ENCODE results near the gene COL6A3. TPM values are rescaled to one million over a fixed set of nuclear protein-coding genes. Genes with fewer than 3 reads are reported as not detected.

COL6A3 gene
- total RNA-seq, 2 donors from 2014 or later = 26.9 to 86.9 TPM

GRCh38 chr2:237341872-237342271, 72.1 kb downstream of the COL6A3 start:
- Histone ChIP-seq H3K27ac (no peak overlapping the region), H3K4me3 (no peak overlapping the region), H3K9me3 (no peaks in the 10 kb centered on the region), H3K4me1 (replicated peaks) (no peaks in the 10 kb centered on the region), H3K27me3 (replicated peaks; ENCODE audit: insufficient read depth) (no peaks in the 10 kb centered on the region), H3K36me3 (no peaks in the 10 kb centered on the region)
- DNase-seq (ENCODE audit: low spot score) = no peak
- TF ChIP-seq, protein P1, sequence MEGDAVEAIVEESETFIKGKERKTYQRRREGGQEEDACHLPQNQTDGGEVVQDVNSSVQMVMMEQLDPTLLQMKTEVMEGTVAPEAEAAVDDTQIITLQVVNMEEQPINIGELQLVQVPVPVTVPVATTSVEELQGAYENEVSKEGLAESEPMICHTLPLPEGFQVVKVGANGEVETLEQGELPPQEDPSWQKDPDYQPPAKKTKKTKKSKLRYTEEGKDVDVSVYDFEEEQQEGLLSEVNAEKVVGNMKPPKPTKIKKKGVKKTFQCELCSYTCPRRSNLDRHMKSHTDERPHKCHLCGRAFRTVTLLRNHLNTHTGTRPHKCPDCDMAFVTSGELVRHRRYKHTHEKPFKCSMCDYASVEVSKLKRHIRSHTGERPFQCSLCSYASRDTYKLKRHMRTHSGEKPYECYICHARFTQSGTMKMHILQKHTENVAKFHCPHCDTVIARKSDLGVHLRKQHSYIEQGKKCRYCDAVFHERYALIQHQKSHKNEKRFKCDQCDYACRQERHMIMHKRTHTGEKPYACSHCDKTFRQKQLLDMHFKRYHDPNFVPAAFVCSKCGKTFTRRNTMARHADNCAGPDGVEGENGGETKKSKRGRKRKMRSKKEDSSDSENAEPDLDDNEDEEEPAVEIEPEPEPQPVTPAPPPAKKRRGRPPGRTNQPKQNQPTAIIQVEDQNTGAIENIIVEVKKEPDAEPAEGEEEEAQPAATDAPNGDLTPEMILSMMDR (IDR thresholded peaks at IDR 0.05) = no peak
- peak; percentile 16 for TF ChIP-seq POLR2AphosphoS5 (IDR thresholded peaks at IDR 0.05)
- intact Hi-C loops (cut with DNase I) = no loop called here
- 48% methylated on average over 4 of the region's 4 CpGs for WGBS

GRCh38 chr2:237337586-237337985, 76.4 kb downstream of the COL6A3 start:
- H3K9me3 ChIP-seq = no peaks in the 10 kb centered on the region
- no peaks in the 10 kb centered on the region for H3K36me3 ChIP-seq
- DNase-seq (ENCODE audit: low spot score) = no peak
- H3K4me3 ChIP-seq = no peak overlapping the region
- intact Hi-C loops (cut with DNase I) = no loop called here
- TF ChIP-seq POLR2A (IDR thresholded peaks at IDR 0.05) = no peak
- no peak for TF ChIP-seq POLR2AphosphoS5 (IDR thresholded peaks at IDR 0.05)
- TF ChIP-seq, protein P1 (IDR thresholded peaks at IDR 0.05) = no peak
- no peaks in the 10 kb centered on the region for H3K27me3 ChIP-seq (replicated peaks; ENCODE audit: insufficient read depth)
- H3K27ac ChIP-seq = no peak overlapping the region
- WGBS = 90% methylated on average over 7 of the region's 7 CpGs
- H3K4me1 ChIP-seq (replicated peaks) = no peaks in the 10 kb centered on the region

GRCh38 chr2:237336131-237336530, 77.8 kb downstream of the COL6A3 start:
- Histone ChIP-seq H3K9me3 (no peaks in the 10 kb centered on the region), H3K4me1 (replicated peaks) (no peaks in the 10 kb centered on the region), H3K36me3 (no peaks in the 10 kb centered on the region), H3K4me3 (no peak overlapping the region), H3K27ac (no peak overlapping the region), H3K27me3 (replicated peaks; ENCODE audit: insufficient read depth) (no peaks in the 10 kb centered on the region)
- no peak for DNase-seq (ENCODE audit: low spot score)
- TF ChIP-seq, protein P1 (IDR thresholded peaks at IDR 0.05) = no peak
- TF ChIP-seq POLR2A (IDR thresholded peaks at IDR 0.05) (no peak), POLR2AphosphoS5 (IDR thresholded peaks at IDR 0.05) (no peak)
- intact Hi-C loops (cut with DNase I) = no loop called here
- WGBS = 92% methylated on average over 16 of the region's 16 CpGs

DNA sequence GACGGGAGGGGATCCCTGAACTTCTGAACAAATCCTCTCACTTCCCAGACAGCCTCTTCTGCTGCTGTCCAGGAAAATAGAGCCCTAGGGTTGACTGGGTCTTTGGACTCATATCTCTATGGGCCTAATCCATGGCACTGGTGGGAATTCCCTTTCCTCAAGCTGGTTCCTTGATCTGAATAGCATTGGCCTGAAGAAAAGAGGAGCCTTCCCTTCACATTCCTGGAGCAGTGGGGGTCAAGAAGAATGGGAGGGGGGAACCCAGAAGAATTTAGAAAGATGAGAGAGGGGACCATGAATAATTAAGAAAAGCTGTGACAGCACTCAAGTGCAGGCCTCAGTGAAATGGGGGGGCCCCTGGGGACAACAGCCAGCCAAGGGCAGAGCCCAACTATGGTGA, 80.2 kb downstream of the COL6A3 start:
- WGBS = 100% methylated on average over 1 of the region's 1 CpG
- Histone ChIP-seq H3K27ac (no peak overlapping the region), H3K4me3 (no peak overlapping the region), H3K4me1 (replicated peaks) (no peaks in the 10 kb centered on the region), H3K27me3 (replicated peaks; ENCODE audit: insufficient read depth) (no peaks in the 10 kb centered on the region), H3K9me3 (no peaks in the 10 kb centered on the region), H3K36me3 (no peaks in the 10 kb centered on the region)
- TF ChIP-seq POLR2AphosphoS5 (IDR thresholded peaks at IDR 0.05) = no peak
- TF ChIP-seq, protein P1 (IDR thresholded peaks at IDR 0.05) = no peak
- no peak for TF ChIP-seq POLR2A (IDR thresholded peaks at IDR 0.05)
- intact Hi-C loops (cut with DNase I) = no loop called here
- no peak for DNase-seq (ENCODE audit: low spot score)

DNA sequence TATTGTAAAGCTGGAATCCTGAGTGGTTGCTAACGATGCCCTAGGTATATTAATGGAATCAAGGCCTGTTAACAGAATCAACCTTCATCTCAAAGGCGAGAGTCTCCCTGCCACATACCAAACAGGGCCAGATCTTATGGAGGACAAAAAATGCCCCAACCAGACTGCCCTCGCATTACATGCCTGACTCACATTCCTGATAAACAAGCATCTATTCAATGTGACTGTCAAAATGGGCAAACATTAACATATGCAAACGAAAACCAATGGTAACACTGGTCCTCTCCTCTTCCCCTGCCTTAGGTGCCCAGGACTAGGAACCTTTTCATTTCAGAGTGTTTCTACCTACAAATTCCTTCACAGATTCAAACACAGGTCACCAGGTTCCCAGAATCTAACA, 83.4 kb downstream of the COL6A3 start:
- no peaks in the 10 kb centered on the region for H3K27me3 ChIP-seq (replicated peaks; ENCODE audit: insufficient read depth)
- intact Hi-C loops (cut with DNase I) = no loop called here
- no peaks in the 10 kb centered on the region for H3K36me3 ChIP-seq
- H3K4me3 ChIP-seq = no peak overlapping the region
- no peak overlapping the region for H3K27ac ChIP-seq
- H3K9me3 ChIP-seq = no peaks in the 10 kb centered on the region
- WGBS = 71% methylated on average over 4 of the region's 4 CpGs
- TF ChIP-seq POLR2AphosphoS5 (IDR thresholded peaks at IDR 0.05) (no peak), POLR2A (IDR thresholded peaks at IDR 0.05) (no peak)
- TF ChIP-seq, protein P1 (IDR thresholded peaks at IDR 0.05) = no peak
- H3K4me1 ChIP-seq (replicated peaks) = no peaks in the 10 kb centered on the region
- no peak for DNase-seq (ENCODE audit: low spot score)

Measured in prostate gland (tissue), 2 donors.